Osteoblast (primary cell): ENCODE data around the gene CD33. TPM values are rescaled to one million over a fixed set of nuclear protein-coding genes. Genes with fewer than 3 reads are reported as not detected.
"Not testable (repeated sequence)": the region's sequence is repeated elsewhere in the genome, so short reads cannot be mapped to it uniquely, and the experiment has no call there.

Experiments
- DNase-seq: peaks from one replicate; pipeline ENCODE4 v3.0.0; 2011; ENCODE audit warnings: low spot score, mixed read lengths; ENCODE audit not compliant: insufficient read length; ENCODE audit errors: missing footprints
- H2AFZ ChIP-seq: 2 replicates; pipeline ENCODE4 v1.6.0; 2011; ENCODE audit warnings: mild to moderate bottlenecking, low read length
- H3K27ac ChIP-seq: 2 replicates; pipeline ENCODE4 v1.5.1; 2011; ENCODE audit warnings: mild to moderate bottlenecking, low read depth, low read length, moderate library complexity
- H3K27me3 ChIP-seq: 2 replicates; pipeline ENCODE4 v1.6.0; 2012; ENCODE audit warnings: mild to moderate bottlenecking, control low read depth, inconsistent platforms, low read length, moderate library complexity; ENCODE audit not compliant: insufficient read depth
- H3K36me3 ChIP-seq: 2 replicates; pipeline ENCODE4 v1.5.1; 2011; ENCODE audit warnings: mild to moderate bottlenecking, low read length, control low read depth, moderate library complexity; ENCODE audit not compliant: insufficient read depth
- H3K4me1 ChIP-seq: 2 replicates; pipeline ENCODE4 v1.5.1; 2011; ENCODE audit warnings: mild to moderate bottlenecking, low read length, control low read depth, moderate library complexity; ENCODE audit not compliant: insufficient read depth
- H3K4me2 ChIP-seq: 2 replicates; pipeline ENCODE4 v1.6.0; 2011; ENCODE audit warnings: mild to moderate bottlenecking, low read length; ENCODE audit not compliant: insufficient read depth
- H3K4me3 ChIP-seq: fragments of 200-600 bp; sonication (generic); 3 replicates; pipeline ENCODE4 v1.5.1; 2012; ENCODE audit warnings: mild to moderate bottlenecking, low read length, inconsistent platforms; ENCODE audit not compliant: insufficient read depth
- H3K79me2 ChIP-seq: 2 replicates; pipeline ENCODE4 v1.6.0; 2012; ENCODE audit warnings: mild to moderate bottlenecking, low read length, control low read depth, inconsistent platforms; ENCODE audit not compliant: insufficient read depth
- H3K9me3 ChIP-seq: 2 replicates; pipeline ENCODE4 v1.5.1; 2011; ENCODE audit warnings: low read depth, low read length, control low read depth
- H4K20me1 ChIP-seq: 2 replicates; pipeline ENCODE4 v1.6.0; 2012; ENCODE audit warnings: mild to moderate bottlenecking, low read length, control low read depth; ENCODE audit not compliant: insufficient read depth
- total RNA-seq: library from RNA; depleted of rRNA; stranded (reverse); fragments of >200 nt; gene quantifications from 2 replicates; pipeline ENCODE4 v1.2.3, GENCODE V29; 2012
- TF ChIP-seq, protein P1 (sequence below): IDR thresholded peaks from 2 replicates; pipeline ENCODE4 v1.5.1; 2011; ENCODE audit warnings: mild to moderate bottlenecking, low read depth, low read length, moderate library complexity; ENCODE audit errors: extremely low read depth

Gene CD33
- not detected in 2 replicates for total RNA-seq

GRCh38 chr19:51224898-51225393 is at the start of gene CD33:
TSS of gene CD33 (plus strand) at chr19:51225080. CDS start at chr19:51225119, 39 bp downstream.
- DNase-seq, H3K4me2 ChIP-seq, H3K36me3 ChIP-seq, H2AFZ ChIP-seq, H3K27me3 ChIP-seq, H3K27ac ChIP-seq, H3K4me1 ChIP-seq, H3K9me3 ChIP-seq, H3K79me2 ChIP-seq, H3K4me3 ChIP-seq, H4K20me1 ChIP-seq: not testable (repeated sequence)

GRCh38 chr19:51179256-51179655 is 45.6 kb upstream of the CD33 start:
- H4K20me1 ChIP-seq = no peaks in the 10 kb centered on the region
- H3K4me3 ChIP-seq = no peak overlapping the region
- H3K27ac ChIP-seq = no peak overlapping the region
- H3K4me1 ChIP-seq = no peaks in the 10 kb centered on the region
- no peaks in the 10 kb centered on the region for H3K36me3 ChIP-seq
- no peak for DNase-seq
- H3K4me2 ChIP-seq = no peak overlapping the region
- TF ChIP-seq, protein P1, sequence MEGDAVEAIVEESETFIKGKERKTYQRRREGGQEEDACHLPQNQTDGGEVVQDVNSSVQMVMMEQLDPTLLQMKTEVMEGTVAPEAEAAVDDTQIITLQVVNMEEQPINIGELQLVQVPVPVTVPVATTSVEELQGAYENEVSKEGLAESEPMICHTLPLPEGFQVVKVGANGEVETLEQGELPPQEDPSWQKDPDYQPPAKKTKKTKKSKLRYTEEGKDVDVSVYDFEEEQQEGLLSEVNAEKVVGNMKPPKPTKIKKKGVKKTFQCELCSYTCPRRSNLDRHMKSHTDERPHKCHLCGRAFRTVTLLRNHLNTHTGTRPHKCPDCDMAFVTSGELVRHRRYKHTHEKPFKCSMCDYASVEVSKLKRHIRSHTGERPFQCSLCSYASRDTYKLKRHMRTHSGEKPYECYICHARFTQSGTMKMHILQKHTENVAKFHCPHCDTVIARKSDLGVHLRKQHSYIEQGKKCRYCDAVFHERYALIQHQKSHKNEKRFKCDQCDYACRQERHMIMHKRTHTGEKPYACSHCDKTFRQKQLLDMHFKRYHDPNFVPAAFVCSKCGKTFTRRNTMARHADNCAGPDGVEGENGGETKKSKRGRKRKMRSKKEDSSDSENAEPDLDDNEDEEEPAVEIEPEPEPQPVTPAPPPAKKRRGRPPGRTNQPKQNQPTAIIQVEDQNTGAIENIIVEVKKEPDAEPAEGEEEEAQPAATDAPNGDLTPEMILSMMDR = no peak
- H2AFZ ChIP-seq = no peak overlapping the region
- no peaks in the 10 kb centered on the region for H3K79me2 ChIP-seq
- no peaks in the 10 kb centered on the region for H3K27me3 ChIP-seq
- H3K9me3 ChIP-seq = no peaks in the 10 kb centered on the region

DNA sequence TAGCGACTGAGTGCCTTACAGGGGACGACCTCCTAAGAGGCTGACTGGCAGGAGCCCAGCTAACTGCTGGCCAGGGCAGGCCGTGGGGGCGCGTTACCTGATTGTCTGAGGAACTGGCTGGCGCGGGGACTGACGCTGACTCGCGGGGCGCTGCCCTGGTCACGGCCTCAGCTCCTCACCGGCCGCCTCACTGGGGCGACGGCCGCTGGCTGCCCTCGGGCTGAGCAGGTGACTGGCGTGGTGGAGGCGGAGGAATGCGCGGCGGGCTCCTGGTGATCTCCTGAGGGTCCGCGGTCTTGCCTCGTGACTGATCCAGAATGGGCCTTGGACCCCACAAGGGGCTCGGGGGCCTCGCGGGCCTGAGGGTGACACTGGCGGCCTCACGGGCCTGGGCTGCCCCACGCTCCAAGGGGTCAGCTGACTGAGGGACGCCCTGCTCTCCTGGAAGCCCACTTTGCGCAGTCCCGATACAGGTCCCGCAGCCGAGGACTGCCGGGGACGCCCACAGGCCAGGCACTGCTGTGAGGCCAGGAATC is 43.4 kb upstream of the CD33 start:
- DNase-seq = no peak
- Histone ChIP-seq H3K36me3 (no peaks in the 10 kb centered on the region), H3K79me2 (no peaks in the 10 kb centered on the region), H3K4me2 (no peak overlapping the region), H3K4me1 (no peaks in the 10 kb centered on the region), H2AFZ (no peak overlapping the region), H3K9me3 (no peaks in the 10 kb centered on the region), H4K20me1 (no peaks in the 10 kb centered on the region), H3K27ac (no peak overlapping the region), H3K4me3 (no peak overlapping the region), H3K27me3 (no peaks in the 10 kb centered on the region)
- TF ChIP-seq, protein P1 = no peak

DNA sequence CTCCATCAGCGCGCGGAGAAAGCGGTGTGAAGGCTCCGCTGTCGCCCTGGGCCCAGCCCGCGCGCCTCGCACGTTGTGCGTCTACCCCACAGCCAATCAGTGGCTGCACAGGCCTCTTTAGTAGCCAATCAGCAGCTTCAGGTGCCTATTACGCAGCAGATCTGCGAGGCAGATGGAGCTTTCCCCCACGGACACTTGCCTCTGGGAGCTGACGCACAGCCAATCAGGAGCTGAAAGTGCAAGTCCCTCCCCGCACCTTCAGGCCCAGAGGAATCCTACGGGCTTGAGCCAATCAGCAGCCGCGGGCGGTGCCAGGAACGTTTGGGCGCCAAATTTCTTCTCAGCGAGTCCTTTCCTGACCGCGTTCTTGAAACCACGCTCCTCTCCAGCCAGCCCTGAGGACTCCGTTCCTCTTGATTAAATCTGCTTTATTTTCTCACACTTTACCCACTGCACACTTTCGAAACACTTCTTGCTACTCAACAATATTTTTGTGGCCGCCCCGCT is 42.9 kb upstream of the CD33 start:
- DNase-seq = no peak

More for the DNA sequence above, 42.9 kb upstream of the CD33 start:
- H4K20me1 ChIP-seq = no peaks in the 10 kb centered on the region
- H3K4me1 ChIP-seq = no peaks in the 10 kb centered on the region
- no peaks in the 10 kb centered on the region for H3K9me3 ChIP-seq
- no peaks in the 10 kb centered on the region for H3K36me3 ChIP-seq
- no peak overlapping the region for H3K4me3 ChIP-seq
- H3K27ac ChIP-seq = no peak overlapping the region
- no peaks in the 10 kb centered on the region for H3K27me3 ChIP-seq
- no peak overlapping the region for H2AFZ ChIP-seq
- no peaks in the 10 kb centered on the region for H3K79me2 ChIP-seq
- TF ChIP-seq, protein P1 = no peak
- H3K4me2 ChIP-seq = no peak overlapping the region
